SJSA1 (cell line): Measurements from ENCODE around the gene BEX3. TPM values are rescaled to one million over a fixed set of nuclear protein-coding genes. Genes with fewer than 3 reads are reported as not detected.
"Not testable (repeated sequence)": the region's sequence is repeated elsewhere in the genome, so short reads cannot be mapped to it uniquely, and the experiment has no call there.

Source experiments
- DNase-seq, 2 experiments: peaks; one replicate each; pipeline ENCODE4 v3.0.0-alpha.2; 2015 to 2020; ENCODE audit warnings: low spot score in 2 of 2, low read depth in 1 of 2
- H3K27ac ChIP-seq: fragments of 250-450 bp; sonication (Bioruptor Pico); 2 replicates; pipeline ENCODE4 v1.5.1; 2020; ENCODE audit warnings: mild to moderate bottlenecking, moderate library complexity
- H3K27me3 ChIP-seq: fragments of 250-450 bp; sonication (Bioruptor Pico); replicated peaks from 2 replicates; pipeline ENCODE4 v1.5.1; 2020; ENCODE audit warnings: mild to moderate bottlenecking, moderate library complexity
- H3K36me3 ChIP-seq: fragments of 250-450 bp; sonication (Bioruptor Pico); 2 replicates; pipeline ENCODE4 v1.5.1; 2020; ENCODE audit warnings: mild to moderate bottlenecking
- H3K4me1 ChIP-seq: fragments of 250-450 bp; sonication (Bioruptor Pico); replicated peaks from 2 replicates; pipeline ENCODE4 v1.6.1; 2021; ENCODE audit warnings: mild to moderate bottlenecking
- H3K4me3 ChIP-seq: fragments of 250-450 bp; sonication (Bioruptor Pico); 2 replicates; pipeline ENCODE4 v1.5.1; 2020; ENCODE audit warnings: mild to moderate bottlenecking
- H3K9me3 ChIP-seq: fragments of 250-450 bp; sonication (Bioruptor Pico); replicated peaks from 2 replicates; pipeline ENCODE4 v1.5.1; 2020; ENCODE audit warnings: mild to moderate bottlenecking
- total RNA-seq: library from RNA; depleted of rRNA; stranded (reverse); fragments of >200 nt; shearing (Covaris generic); gene quantifications from 2 replicates; pipeline ENCODE4 v1.2.3, GENCODE V29; 2014; rRNA removed

The BEX3 gene
- 303 and 319 TPM in 2 replicates for total RNA-seq

DNA sequence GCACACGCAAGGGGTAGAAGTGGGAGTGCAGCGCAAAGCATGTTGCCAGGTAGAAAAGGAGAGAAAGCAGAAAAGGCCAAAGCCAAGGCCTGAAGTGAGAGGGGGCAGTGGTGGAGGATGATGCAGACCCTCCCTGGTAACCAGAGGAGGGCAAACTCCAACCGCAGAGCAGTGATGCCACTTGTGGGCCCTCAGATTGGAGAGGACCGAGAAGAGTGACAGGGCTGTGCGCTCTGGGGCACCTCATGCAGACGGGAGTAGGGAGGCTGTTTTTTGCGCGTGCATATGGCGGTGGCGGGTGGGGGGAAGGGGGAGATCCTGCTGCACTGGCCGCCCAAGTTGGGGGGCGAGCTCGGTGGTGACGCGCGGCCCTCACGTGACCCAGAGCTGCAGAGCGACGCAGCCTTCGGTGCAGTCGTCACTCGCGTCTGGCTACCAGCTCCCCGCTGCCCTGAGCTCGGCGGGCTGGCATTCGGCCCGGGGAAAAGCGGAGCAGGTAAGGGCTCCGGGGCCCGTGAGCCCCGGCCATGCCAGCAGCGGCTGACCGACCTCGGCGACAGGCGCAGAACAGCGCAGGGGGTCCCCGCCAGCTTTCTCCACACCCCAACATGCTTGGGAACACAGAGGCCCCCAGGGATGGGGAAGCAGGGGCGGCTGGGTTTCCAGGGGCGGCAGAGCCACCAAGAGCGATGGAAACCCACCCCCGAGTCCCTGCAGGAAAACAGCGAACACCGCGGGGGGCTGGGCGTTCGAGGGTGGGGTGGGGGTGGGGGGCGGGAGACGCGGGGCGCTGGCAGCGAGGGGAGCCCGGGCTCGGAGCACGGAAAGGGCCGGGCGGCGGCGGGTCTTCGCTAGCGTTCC is at the start of gene BEX3:
Gene BEX3, plus strand, starts transcription at position 421 of the 861 bp plus-strand sequence. CDS start 984 bp downstream, outside the sequence.
- peak; percentile 36 to 58 for DNase-seq
- Histone ChIP-seq H3K9me3 (no peaks in the 10 kb centered on the region), H3K4me1 (peaks cover 12% of the 10 kb centered on the region), H3K36me3 (peaks cover 12% of the 10 kb centered on the region), H3K27me3 (no peaks in the 10 kb centered on the region), H3K4me3 (peak within 1 kb of the TSS; percentile 74), H3K27ac (peak within 1 kb of the TSS; percentile 75)

GRCh38 chrX:103329991-103330390 is 46.3 kb upstream of the BEX3 start, which contains the start of gene TCEAL7:
Gene TCEAL7 (plus strand): TSS chrX:103330239. CDS start chrX:103331404, 1,165 bp downstream.
- no peaks in the 10 kb centered on the region for H3K4me1 ChIP-seq
- no peak within 1 kb of the TSS for H3K27ac ChIP-seq
- no peak within 1 kb of the TSS for H3K4me3 ChIP-seq
- H3K9me3 ChIP-seq, result no peaks in the 10 kb centered on the region
- no peaks in the 10 kb centered on the region for H3K36me3 ChIP-seq
- no peak for DNase-seq
- no peaks in the 10 kb centered on the region for H3K27me3 ChIP-seq

GRCh38 chrX:103330681-103331288 is 45.6 kb upstream of the BEX3 start:
- Histone ChIP-seq H3K4me1 (no peaks in the 10 kb centered on the region), H3K27ac (no peak overlapping the region)
- DNase-seq, result no peak

DNA sequence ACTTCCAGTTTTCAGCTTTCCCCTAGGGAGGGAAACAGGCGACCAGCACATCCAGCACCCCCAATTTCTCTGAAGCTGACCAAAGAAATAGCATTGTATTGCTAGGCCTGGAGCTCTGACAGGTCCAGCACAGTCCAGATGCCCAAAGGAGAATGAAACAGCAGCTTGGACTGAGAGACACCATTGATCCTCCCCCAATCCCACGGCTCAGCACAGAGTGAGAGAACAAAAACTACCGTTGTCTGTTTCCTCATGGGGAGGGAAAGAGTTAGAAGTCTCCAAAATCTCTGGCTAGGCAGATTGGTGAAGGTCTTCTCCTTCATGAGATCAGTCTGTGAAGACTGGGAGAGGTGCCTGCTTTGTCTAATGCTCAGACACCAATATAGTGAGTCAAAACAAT is 37.7 kb upstream of the BEX3 start:
- Histone ChIP-seq H3K27ac (no peak overlapping the region), H3K9me3 (no peaks in the 10 kb centered on the region)

More at GRCh38 chrX:103330681-103331288, 45.6 kb upstream of the BEX3 start:
- Histone ChIP-seq H3K4me3 (no peak overlapping the region), H3K27me3 (no peaks in the 10 kb centered on the region), H3K36me3 (no peaks in the 10 kb centered on the region), H3K9me3 (no peaks in the 10 kb centered on the region)

GRCh38 chrX:103343105-103343504 is 33.2 kb upstream of the BEX3 start:
- no peaks in the 10 kb centered on the region for H3K9me3 ChIP-seq
- H3K36me3 ChIP-seq, result no peaks in the 10 kb centered on the region
- H3K27me3 ChIP-seq, result no peaks in the 10 kb centered on the region
- no peaks in the 10 kb centered on the region for H3K4me1 ChIP-seq
- peak in 1 of 2 experiments; percentile 39 for DNase-seq
- no peak overlapping the region for H3K27ac ChIP-seq
- no peak overlapping the region for H3K4me3 ChIP-seq

More for the DNA sequence above, 37.7 kb upstream of the BEX3 start:
- no peaks in the 10 kb centered on the region for H3K4me1 ChIP-seq
- H3K4me3 ChIP-seq, result no peak overlapping the region
- DNase-seq, result no peak
- H3K27me3 ChIP-seq, result no peaks in the 10 kb centered on the region
- H3K36me3 ChIP-seq, result no peaks in the 10 kb centered on the region

GRCh38 chrX:103344606-103345005 is 31.7 kb upstream of the BEX3 start:
- Histone ChIP-seq H3K27me3 (no peaks in the 10 kb centered on the region), H3K36me3 (no peaks in the 10 kb centered on the region), H3K27ac (no peak overlapping the region), H3K9me3 (no peaks in the 10 kb centered on the region), H3K4me1 (no peaks in the 10 kb centered on the region), H3K4me3 (no peak overlapping the region)
- no peak for DNase-seq

GRCh38 chrX:103347682-103348397 is 28.5 kb upstream of the BEX3 start:
- Histone ChIP-seq H3K4me1 (no peaks in the 10 kb centered on the region), H3K4me3 (no peak overlapping the region), H3K9me3 (no peaks in the 10 kb centered on the region), H3K27ac (no peak overlapping the region), H3K36me3 (no peaks in the 10 kb centered on the region), H3K27me3 (no peaks in the 10 kb centered on the region)
- DNase-seq, result no peak

- peaks cover 12% of the 10 kb centered on the region for H3K36me3 ChIP-seq
These were observed 20.1 kb upstream of the BEX3 start, which contains the start of gene TCEAL9 for GRCh38 chrX:103356130-103356798. Gene TCEAL9 (plus strand): TSS chrX:103356506. CDS start chrX:103357685, 1,179 bp downstream.

DNA sequence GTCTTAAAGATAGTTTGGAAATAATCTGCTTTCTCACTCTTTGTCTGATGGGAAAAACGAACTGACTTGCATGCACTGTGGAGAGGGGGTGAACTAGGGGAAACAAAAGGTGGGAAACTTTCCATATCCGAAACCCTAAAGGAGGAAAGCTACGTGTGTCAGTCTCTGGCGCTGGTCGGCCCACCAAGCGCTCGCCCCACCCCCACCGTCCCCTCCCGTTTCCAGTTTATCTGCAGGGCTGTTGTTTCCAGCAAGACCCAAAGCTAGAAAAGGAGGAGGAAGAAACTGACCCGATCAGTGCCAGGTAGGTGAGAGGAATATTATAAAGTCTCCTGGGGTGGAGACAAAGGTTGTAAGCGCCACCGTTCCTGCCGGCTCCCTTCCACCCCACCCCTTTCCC is 19.5 kb upstream of the BEX3 start:
- H3K27me3 ChIP-seq, result no peaks in the 10 kb centered on the region
- DNase-seq, result no peak
- H3K4me1 ChIP-seq, result peaks cover 18% of the 10 kb centered on the region
- peak overlapping the region; percentile 65 for H3K4me3 ChIP-seq
- peak overlapping the region; percentile 71 for H3K27ac ChIP-seq
- peaks cover 12% of the 10 kb centered on the region for H3K36me3 ChIP-seq
- no peaks in the 10 kb centered on the region for H3K9me3 ChIP-seq

More at GRCh38 chrX:103356130-103356798, 20.1 kb upstream of the BEX3 start, which contains the start of gene TCEAL9:
- no peaks in the 10 kb centered on the region for H3K27me3 ChIP-seq
- H3K4me1 ChIP-seq, result peaks cover 12% of the 10 kb centered on the region
- no peaks in the 10 kb centered on the region for H3K9me3 ChIP-seq
- peak within 1 kb of the TSS; percentile 71 for H3K27ac ChIP-seq
- peak within 1 kb of the TSS; percentile 65 for H3K4me3 ChIP-seq
- peak; percentile 62 to 72 for DNase-seq

DNA sequence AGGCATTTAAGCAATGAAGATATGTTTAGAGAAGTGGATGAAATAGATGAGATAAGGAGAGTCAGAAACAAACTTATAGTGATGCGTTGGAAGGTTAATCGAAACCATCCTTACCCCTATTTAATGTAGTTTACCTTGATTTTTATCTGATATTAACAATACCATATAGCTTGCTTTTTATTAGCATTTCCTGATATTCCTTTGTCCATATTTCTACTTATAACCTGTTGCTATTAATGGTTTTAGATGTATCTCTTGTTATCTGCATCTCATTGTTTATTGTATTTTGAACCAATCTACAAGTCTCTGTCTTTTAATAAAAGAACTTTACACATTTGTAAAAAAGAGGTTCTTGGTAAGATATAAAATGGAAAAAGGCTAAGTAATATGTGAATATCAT is 18.5 kb upstream of the BEX3 start:
- H3K27ac ChIP-seq, result no peak overlapping the region
- peaks cover 28% of the 10 kb centered on the region for H3K4me1 ChIP-seq
- no peak for DNase-seq
- H3K27me3 ChIP-seq, result no peaks in the 10 kb centered on the region
- H3K36me3 ChIP-seq, result peaks cover 12% of the 10 kb centered on the region
- H3K9me3 ChIP-seq, result no peaks in the 10 kb centered on the region
- peak overlapping the region; percentile 65; the same call in 1 of the 2 replicates for H3K4me3 ChIP-seq

GRCh38 chrX:103359605-103360004 is 16.7 kb upstream of the BEX3 start:
- H3K4me3 ChIP-seq, DNase-seq, H3K9me3 ChIP-seq, H3K27me3 ChIP-seq, H3K27ac ChIP-seq: not testable (repeated sequence)
- Histone ChIP-seq H3K4me1 (peaks cover 30% of the 10 kb centered on the region), H3K36me3 (peaks cover 12% of the 10 kb centered on the region)

- Histone ChIP-seq H3K4me1 (peaks cover 30% of the 10 kb centered on the region), H3K4me3 (no peak overlapping the region), H3K9me3 (no peaks in the 10 kb centered on the region), H3K36me3 (peaks cover 12% of the 10 kb centered on the region), H3K27ac (no peak overlapping the region), H3K27me3 (no peaks in the 10 kb centered on the region)
- no peak for DNase-seq
These were observed 16.2 kb upstream of the BEX3 start for GRCh38 chrX:103360092-103360491.

DNA sequence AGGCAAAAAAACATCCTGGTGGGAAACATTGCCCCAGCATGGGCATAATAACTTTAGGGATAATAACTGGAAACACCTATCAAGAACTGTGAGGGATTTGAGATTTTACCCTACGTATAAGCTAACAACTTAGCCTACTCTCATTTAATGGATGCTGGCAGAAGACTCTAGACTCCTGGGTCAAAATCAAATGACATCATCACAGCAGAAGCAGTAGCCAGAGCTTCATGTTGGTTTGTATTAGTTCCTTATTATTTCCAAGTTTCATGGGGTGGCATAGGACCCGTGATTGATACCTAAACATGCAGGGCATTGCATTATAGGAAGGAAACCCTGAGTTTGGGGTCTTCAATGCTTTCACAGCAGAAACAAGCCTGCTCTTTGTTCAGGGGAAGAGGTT is 15.4 kb upstream of the BEX3 start:
- Histone ChIP-seq H3K9me3 (no peaks in the 10 kb centered on the region), H3K4me1 (peaks cover 30% of the 10 kb centered on the region), H3K36me3 (peaks cover 12% of the 10 kb centered on the region), H3K4me3 (no peak overlapping the region), H3K27me3 (no peaks in the 10 kb centered on the region), H3K27ac (no peak overlapping the region)
- DNase-seq, result no peak
